Skin of body (tissue), 2 donors: ENCODE results near the gene CEP44. TPM values are rescaled to one million over a fixed set of nuclear protein-coding genes. Genes with fewer than 3 reads are reported as not detected.
"Not testable (repeated sequence)": the region's sequence is repeated elsewhere in the genome, so short reads cannot be mapped to it uniquely, and the experiment has no call there.

Experiments used
- DNase-seq: peaks from one replicate; lab custom pipeline; 2025; lab: John Stamatoyannopoulos, UW
- total RNA-seq: library from RNA; depleted of rRNA; stranded (reverse); fragments of >200 nt; gene quantifications from one replicate; pipeline ENCODE4 v1.2.3, GENCODE V29; 2014

CEP44 gene
- total RNA-seq, 1 donor from 2014 or later, result 30.7 TPM

DNA sequence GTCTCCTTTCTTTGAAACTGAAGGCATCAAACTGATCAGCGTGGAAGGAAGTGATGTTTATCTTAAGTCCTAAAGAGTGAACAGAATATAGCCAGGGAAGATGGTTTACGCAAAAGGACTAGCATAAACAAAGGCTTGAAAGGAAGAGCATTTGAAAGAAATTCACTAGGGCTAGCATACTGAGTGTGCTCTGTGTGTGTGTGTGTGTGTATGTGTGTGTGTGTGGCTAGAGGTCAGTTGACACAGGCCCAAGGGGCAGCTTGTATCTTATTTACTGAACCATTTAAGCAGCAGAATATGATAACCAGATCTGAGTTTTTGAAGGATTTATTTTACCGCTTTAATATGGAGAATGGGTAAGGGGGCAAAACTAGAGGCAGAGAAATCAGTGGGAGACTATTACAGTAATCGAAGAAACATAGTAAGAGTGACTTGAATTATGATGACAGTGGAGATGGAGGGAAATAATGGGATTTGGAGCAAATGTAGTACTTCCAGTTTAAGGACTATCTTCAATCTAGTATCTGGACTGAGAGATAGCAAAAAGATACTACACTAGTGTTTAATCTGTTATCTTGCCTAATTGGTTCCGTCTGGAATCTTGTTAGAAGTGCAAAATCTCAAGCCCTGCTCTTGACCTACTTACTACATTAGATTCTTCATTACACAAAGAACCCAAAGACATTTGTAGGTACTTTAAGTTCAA lies 36.9 kb downstream of the CEP44 start:
- DNase-seq, result no peak

DNA sequence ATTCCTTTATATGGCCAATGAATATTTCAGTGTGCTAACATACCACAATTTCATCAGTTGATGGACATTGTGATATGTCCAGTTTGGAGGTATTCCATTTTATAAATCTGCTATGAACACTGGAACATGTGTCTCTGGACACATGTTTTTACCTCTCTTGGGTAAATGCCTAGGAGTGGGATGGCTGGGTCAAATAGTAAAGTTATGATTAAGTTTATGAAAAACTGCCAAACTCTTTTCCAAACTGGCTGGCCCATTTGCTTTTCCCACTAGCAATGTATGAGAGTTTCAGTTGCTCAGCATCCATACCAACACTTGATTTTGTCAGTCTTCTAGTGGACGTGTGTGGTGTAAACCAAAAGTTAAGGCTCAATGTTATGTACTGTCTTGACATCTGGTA lies 40.5 kb downstream of the CEP44 start:
- DNase-seq, result no peak

DNA sequence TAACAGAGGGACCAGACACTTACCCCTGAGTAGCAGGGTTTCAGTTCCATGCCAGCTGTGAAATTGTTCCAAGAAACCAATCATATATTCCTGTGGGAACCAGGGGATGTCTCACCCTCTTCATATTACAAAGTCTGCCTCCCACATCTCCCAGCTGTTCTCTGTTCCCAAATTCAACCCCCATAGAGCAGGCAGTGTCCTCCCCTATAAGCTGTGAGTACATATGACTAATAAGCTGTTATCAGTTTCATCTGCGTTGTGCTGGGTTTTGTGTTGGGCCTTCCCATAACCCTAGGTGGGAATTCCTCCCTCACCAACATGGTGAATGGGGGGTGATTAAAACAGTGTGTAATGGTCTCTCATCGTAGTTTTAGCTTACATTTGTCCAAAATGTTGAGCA lies 41.0 kb downstream of the CEP44 start:
- no peak for DNase-seq

DNA sequence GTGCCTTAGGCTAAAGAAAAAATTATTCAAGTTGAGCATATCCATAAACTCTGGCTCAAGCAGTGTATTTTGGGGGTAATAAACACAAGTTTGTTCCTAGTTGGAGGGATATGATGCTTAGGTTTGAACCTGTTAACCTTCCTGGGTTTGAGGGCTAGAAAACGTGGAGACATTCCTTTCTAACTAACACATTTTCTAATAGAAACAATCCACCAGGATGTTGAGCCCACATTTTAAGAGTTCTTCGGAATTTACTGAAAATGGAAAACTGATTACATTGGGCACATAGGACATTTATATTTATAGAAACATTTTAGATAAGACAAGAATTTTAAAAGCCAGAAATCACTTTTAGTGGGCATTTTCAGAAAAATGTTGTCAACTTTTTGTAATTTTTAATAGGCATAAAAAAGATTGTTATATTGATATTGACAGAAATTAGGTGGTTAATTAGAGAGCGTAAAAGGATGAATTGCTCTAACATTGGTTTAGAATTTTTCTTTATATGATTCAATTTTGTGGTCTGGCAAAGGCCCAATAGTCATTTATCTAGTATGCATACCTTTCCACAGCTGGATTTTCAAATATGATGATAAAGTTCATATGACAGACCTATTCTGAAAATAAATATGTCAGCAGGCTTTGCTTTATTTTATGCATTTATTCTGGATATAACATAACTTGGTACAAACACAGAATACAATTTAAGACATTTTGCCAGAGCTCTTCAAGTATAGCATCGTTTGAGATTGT lies 49.2 kb downstream of the CEP44 start:
- no peak for DNase-seq

DNA sequence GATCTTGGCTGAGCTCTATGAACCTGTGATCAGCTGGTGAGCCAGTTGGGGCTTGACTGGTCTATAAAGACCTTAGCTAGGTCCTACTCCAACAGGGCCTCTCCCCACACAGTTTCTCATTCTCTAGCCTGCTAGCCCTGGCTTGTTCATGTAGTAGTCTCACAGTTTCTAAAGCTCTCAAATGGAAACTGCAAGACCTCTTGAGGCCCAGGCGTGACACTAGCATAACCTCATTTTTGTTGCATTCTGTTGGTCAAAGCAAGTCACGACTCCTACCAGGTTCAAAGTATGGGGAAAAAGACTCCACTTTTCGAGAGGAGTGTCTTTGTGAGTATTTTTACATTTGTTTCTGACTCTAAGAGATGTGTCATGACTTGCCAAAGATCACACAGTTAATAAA lies 50.9 kb downstream of the CEP44 start:
- DNase-seq, result no peak

DNA sequence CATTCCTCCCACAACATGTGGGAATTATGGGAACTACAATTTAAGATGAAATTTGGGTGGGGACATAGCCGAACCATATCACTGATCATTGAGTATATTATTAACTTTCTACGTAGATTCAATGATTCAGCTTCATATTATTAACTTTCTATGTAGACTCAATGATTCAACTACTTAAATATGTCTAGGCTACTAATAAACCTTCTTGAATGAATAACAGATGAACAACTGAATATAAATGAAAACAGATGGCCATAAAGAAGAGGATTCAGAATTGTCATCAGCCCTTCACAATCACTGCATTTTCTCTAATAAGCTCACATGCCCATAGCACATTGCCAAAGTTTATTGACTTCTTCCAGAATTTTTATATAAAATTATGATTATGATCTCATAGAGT lies 57.0 kb downstream of the CEP44 start:
- DNase-seq, result peak; percentile 87

DNA sequence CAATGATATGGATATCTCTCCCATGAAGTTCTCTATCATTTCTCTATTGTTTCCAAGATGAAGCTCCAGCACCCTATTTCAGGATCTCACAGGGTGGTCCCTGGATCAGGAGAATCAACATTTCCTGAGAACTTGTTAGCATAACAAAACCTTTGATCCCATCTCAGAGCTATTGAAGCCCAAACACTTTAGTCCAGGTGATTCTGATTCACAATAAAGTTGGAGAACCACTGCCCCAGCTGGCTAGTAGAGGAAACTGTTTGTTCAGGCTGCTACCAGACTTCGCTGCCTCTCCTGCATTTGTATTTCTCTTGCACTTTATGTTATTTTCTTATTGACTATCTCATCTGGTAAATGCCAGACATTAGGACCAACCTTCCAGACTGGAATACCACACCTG lies 65.4 kb downstream of the CEP44 start:
- DNase-seq, result no peak

DNA sequence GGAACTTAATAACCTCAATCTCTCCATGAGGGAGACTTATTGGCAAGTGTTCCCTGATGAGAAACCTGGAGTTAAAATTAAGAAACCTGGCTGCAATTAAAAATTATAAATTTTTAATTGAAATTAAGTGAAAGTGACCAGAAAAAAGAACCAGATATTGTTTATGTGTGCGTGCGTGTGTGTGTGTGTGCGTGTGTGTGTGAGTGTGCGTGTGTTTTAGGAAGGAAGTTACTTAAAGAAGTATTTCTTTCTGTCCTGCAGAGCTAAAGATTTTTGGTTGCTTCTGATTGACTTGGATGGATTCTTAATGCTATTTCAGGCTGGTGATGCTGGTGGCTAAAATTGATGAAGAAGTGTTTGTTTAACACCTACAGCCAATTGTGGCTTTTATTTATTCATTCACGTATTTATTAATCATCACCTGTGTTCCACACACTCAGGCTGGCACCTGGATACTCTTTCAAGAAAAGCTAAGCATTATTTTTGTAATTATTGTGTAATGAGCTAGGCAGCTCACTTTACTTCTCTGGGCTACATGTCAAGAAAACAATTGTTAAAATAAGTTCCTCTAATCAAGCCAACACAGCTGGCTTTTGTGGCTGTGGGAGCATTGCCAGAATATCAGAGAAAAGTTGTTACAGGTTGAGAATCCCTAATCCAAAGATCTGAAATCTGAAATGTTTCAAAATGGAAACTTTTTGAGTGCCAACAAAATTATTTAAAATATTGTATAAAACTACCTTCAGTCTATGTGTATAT lies 68.5 kb downstream of the CEP44 start:
- no peak for DNase-seq

DNA sequence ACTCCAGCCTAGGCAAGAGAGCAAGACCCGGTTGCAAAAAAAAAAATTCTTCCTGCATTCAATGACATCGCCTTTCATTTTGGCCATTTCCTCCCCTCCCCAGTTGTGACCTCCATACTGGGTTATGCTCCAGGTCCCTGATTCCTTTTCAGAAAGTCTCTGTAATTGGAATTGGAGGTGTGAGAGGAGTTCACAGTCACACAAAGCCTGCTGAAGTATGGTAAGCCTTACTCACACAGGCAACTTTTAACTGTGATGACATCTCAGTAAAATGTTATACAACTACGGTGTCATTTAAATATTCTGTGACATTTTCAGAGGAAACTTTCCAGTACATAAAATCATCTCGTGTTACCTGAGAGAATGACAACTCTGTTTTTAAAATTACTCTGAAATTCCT lies 73.6 kb downstream of the CEP44 start:
- DNase-seq, result no peak

DNA sequence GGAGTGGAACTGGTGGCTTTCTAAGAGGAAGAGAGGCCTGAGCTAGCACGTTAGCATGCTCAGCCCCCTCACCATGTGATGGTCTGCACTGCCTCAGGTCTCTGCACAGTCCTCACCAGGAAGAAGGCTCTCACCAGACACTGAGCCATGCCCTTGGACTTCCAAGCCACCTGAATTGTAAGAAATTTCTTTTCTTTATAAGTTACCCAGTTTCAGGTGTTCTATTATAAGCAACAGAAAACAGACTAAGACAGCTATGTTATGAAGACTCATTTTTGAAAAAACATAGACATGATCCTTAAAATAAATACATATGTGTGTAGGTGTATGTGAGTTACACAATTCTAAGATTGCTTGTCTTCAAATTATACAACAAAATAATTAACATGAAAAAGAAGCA lies 74.7 kb downstream of the CEP44 start:
- no peak for DNase-seq

DNA sequence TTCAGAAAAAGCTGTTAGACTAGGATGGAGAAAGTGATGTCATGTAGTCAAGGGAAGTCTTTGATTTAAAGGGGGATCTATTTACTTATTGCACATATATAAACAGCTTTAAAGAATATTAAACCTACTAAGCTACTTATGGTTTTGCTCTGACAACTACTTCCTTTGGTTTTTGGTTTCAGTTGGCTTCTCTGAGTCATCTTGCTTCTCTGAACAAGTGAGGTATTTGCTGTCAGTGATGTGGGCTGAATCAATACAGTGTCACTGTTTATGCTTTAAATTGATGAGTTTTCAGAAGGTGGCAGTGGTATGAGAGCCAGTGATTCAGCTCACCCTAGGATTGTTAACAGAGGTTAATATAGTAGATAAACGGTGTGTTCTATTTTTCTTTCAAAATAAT lies 75.1 kb downstream of the CEP44 start:
- DNase-seq, result no peak

DNA sequence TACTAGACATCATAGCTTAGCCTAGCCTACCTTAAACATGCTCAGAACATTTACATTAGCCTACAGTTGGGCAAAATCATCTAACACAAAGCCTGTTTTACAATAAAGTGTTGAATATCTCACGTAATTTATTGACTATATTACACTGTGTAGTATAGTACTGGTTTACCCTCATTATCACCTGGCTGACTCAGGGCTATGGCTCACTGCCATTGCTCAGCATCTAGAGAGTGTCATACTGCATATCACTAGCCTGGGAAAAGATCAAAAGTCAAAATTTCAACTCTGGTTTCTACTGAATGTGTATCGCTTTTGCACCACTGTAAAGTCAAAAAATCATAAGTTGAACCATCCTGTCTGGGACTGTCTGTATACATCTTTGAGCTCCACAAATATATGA lies 78.6 kb downstream of the CEP44 start:
- no peak for DNase-seq

DNA sequence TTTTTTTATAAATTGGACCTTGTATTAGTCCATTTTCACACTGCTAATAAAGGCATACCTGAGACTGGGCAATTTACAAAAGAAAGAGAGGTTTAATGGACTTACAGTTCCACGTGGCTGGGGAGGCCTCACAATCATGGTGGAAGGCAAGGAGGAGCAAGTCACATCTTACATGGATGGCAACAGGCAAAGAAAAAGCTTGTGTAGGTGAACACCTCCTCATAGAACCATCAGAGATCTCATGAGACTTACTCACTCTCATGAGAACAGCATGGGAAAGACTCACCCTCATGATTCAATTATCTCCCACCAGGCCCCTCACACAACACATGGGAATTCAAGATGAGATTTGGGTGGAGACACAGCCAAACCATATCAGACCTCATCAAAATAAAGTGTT lies 80.1 kb downstream of the CEP44 start:
- not testable (repeated sequence) for DNase-seq

DNA sequence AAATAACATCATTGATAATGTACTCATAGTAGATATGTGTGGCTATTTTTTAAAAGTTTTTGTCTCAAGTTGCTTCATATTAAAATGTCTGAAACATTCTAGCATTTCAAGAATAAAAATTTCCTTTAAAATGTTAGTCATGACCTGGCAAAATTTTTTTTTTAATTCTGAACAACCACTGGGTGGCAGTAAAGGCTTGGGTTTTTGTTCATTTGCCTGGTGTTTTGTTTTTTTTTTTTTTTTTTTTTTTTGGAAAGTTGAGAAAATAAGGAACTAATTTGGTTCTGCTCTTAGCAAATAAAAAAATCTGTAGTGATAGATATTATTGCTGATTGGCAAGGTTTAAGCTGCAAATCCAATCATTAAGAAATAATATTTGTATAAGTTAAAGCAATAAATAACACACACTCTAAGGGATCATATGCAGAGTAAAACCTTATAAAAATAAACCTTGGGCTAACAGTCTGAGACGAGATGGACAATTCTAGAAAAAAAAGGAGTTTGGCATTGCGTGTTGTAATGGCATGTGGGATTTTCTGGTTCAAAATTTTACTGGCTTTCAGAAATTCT lies 81.4 kb downstream of the CEP44 start:
- DNase-seq, result peak; percentile 16

DNA sequence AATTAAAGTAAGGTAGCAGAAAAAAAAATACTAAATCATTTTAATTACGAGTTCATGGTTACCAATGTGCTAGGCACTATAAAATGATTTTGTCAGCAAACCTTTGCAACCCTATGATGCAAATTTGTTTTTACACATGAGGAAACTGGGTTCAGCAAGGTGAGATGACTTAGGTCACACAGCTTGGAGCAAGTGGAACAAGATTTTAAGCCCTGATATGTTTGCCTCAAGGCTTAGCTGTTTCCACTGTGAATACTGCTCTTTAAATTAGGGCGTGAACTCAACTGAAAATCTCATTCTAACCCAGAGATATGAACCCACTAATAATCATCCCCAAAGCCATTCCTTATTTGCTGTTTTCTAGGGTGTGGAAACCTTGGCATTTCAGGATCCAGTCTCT lies 86.3 kb downstream of the CEP44 start:
- DNase-seq, result no peak

DNA sequence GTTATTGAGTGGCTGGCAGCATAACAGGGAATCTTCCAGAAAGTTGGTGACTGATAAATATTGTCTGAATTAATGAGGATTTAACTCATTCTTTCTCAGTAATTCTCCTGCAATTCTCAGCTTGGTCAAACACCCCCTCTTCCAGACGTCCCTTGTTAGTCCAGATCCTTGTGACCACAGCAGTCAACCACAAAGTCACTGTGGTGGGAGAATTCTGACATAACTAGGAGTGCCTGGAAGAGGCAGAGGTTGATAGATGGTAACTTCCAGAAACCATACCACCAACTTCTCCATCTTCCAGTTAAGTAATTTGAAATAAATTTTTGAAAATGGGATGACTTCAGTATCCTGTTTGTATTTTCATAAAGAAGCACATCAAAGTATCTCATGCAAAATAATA lies 90.1 kb downstream of the CEP44 start:
- no peak for DNase-seq

DNA sequence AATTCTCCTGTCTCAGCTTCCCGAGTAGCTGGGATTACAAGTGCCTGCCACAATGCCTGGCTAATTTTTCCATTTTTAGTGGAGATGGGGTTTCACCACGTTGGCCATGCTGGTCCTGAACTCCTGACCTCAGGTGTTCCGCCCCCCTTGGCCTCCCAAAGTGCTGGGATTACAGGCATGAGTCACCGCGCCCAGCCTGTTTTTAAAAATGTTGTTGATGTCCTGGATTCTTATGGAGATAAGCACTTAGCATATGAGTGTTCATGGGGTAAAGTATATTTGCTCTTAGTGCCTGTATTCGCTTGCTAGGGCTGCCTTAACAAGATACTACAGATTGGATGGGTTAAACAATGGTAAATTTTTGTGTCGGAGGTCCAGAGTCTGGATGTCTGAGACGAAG lies 91.7 kb downstream of the CEP44 start:
- no peak for DNase-seq

DNA sequence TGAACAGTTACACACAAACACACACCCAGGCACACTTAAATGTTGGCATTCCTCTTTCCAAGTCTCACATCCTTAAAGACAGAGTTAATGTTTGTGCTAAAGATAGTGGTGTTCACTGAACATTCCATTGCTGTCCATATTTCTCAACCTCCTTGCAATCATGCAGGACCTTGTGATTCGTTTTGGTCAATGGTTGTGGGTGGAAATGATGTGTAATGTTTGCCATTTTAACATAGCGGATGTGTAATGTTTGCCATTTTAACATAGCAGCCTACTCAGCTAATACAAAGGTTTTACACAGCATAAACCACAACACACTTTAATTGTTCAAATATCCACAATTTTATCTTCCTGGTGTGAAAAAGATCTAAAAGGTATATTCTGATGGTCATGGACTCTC lies 93.9 kb downstream of the CEP44 start:
- DNase-seq, result no peak

DNA sequence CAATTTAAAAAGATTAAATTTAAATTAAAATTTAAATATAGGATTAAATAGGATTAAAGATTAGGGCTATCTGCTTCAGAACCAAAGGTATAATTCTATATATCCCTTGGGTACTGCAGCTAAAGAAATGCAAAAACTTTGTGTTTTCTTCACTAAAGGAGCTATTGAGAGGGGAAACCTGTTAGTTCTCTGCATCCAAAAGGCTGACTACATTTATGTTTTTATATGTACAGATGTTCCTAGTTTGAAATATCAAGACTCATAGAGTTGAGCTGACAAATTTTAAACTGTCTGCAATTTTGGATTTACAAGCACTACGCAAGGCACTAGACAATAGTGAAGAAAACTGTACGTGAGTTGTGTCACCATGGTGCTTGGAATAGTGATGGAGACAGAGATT lies 95.2 kb downstream of the CEP44 start:
- DNase-seq, result no peak

DNA sequence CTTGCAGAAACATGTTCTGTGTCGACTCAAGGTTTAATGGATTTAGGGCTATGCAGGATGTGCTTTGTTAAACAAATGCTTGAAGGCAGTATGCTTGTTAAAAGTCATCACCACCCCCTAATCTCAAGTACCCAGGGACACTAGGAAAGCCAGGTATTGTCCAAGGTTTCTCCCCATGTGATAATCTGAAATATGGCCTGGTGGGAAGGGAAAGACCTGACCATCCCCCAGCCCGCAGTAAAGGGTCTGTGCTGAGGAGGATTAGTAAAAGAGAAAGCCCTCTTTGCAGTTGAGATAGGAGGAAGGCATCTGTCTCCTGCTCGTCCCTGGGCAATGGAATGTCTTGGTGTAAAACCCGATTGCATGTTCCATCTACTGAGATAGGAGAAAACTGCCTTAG lies 96.5 kb downstream of the CEP44 start:
- DNase-seq, result not testable (repeated sequence)

DNA sequence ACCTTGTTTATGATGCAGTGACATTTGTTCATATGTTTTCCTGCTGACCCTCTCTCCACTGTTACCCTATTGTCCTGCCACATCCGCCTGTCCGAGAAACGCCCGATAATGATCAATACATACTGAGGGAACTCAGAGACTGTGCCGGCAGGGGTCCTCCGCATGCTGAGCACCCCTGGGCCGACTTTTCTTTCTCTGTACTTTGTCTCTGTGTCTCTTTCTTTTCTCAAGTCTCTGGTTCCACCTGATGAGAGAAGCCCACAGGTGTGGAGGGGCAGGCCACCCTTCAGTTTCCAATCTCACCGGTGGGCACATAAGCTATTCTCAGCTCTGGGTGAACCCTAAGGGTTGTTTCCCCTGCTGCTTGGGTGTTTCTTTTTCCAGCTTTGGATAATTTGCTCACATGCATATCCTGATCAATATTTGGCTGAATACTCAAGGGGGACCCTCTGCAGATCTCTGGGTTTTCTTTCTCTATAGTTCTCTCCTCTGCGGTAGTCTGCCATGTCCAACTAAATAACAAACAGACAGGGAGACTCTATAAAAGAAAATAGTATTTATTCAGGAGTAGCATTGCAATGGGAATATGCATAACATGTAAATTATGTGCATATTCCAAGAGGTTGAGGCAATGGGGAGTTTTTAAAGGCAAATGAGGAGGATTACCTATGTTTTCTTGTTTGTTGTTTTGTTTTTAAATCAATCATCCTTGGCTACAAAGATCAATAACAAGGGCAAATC lies 97.2 kb downstream of the CEP44 start:
- no peak for DNase-seq

DNA sequence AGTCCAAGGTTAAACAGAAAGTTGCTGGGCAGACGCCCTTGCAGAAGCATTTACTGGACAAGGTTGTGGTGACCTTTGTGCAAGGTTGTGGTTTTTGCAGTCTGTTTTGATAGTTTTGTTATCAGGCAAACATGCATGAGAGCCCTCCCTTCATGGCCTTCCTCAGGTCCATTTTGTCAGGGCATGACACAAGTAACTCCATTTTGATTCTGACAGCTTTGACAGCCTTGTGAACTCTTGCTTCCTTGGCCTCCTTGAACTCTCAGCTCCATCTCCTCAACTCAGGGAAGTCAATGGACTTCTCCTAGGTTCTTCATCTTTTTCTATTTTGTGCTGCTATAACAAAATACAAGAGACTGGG lies 97.7 kb downstream of the CEP44 start:
- DNase-seq, result no peak
